Measurements from ENCODE around the gene PPP1R14C.
"Not testable (repeated sequence)": the region's sequence is repeated elsewhere in the genome, so short reads cannot be mapped to it uniquely, and the experiment has no call there.

Gene PPP1R14C

GRCh38 chr6:150236114-150236513 lies 93.3 kb downstream of the PPP1R14C start:
- DNase-seq (ENCODE audit: low spot score in 2 of 2), result no peak
- in situ Hi-C loops (cut with MboI; ENCODE audit: low sequenced_read_pairs), result no loop called here
- Histone ChIP-seq H3K27me3 (ENCODE audit: low read depth) (no peaks in the 10 kb centered on the region), H3K36me3 (replicated peaks) (no peaks in the 10 kb centered on the region), H3K4me1 (no peaks in the 10 kb centered on the region), H3K9me3 (no peaks in the 10 kb centered on the region), H3K4me3 (no peak overlapping the region)

- H3K36me3 ChIP-seq (replicated peaks), result no peaks in the 10 kb centered on the region
- no peaks in the 10 kb centered on the region for H3K4me1 ChIP-seq
- no peak overlapping the region for H3K4me3 ChIP-seq
- in situ Hi-C loops (cut with MboI; ENCODE audit: low sequenced_read_pairs), result no loop called here
- H3K27me3 ChIP-seq (ENCODE audit: low read depth), result no peaks in the 10 kb centered on the region
- H3K9me3 ChIP-seq, result no peaks in the 10 kb centered on the region
- no peak for DNase-seq (ENCODE audit: low spot score in 2 of 2)
Observed at GRCh38 chr6:150236544-150236943, 93.7 kb downstream of the PPP1R14C start.

GRCh38 chr6:150237626-150238025 lies 94.8 kb downstream of the PPP1R14C start:
- Histone ChIP-seq H3K36me3 (replicated peaks) (no peaks in the 10 kb centered on the region), H3K4me3 (no peak overlapping the region), H3K4me1 (no peaks in the 10 kb centered on the region), H3K9me3 (no peaks in the 10 kb centered on the region), H3K27me3 (ENCODE audit: low read depth) (no peaks in the 10 kb centered on the region)
- no peak for DNase-seq (ENCODE audit: low spot score in 2 of 2)
- in situ Hi-C loops (cut with MboI; ENCODE audit: low sequenced_read_pairs), result no loop called here

DNA sequence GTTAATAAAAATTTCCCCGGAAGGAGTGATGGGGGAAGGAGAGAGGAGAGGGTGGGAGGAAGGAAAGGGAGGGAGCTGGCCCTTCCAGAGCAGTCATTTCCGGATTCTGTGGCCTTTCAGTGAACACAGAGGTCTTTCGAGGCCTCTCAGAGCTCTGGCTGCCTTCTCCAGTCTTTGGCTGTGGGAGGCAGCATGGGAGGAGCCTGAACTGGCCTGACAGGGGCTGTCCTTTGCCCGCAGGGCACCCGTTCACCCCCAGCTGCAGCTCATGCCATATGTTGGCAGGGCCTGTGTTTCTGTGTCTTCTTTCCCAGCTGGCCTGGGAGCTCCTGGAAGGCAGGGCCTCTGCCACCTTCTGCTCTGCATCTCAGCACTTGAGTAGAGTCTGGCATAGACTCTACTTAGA lies 95.5 kb downstream of the PPP1R14C start:
- Histone ChIP-seq H3K36me3 (replicated peaks) (no peaks in the 10 kb centered on the region), H3K9me3 (no peaks in the 10 kb centered on the region; the same call in 1 of the 2 replicates), H3K4me3 (no peak overlapping the region), H3K27me3 (ENCODE audit: low read depth) (no peaks in the 10 kb centered on the region), H3K4me1 (no peaks in the 10 kb centered on the region)
- in situ Hi-C loops (cut with MboI; ENCODE audit: low sequenced_read_pairs), result no loop called here
- no peak for DNase-seq (ENCODE audit: low spot score in 2 of 2)

GRCh38 chr6:150238846-150239407 lies 96.1 kb downstream of the PPP1R14C start:
- Histone ChIP-seq H3K36me3 (replicated peaks) (no peaks in the 10 kb centered on the region), H3K27me3 (ENCODE audit: low read depth) (no peaks in the 10 kb centered on the region), H3K4me1 (no peaks in the 10 kb centered on the region), H3K9me3 (no peaks in the 10 kb centered on the region; the same call in 1 of the 2 replicates), H3K4me3 (no peak overlapping the region)
- DNase-seq (ENCODE audit: low spot score in 2 of 2), result no peak
- in situ Hi-C loops (cut with MboI; ENCODE audit: low sequenced_read_pairs), result no loop called here

- DNase-seq (ENCODE audit: low spot score in 2 of 2); H3K4me3 ChIP-seq; H3K4me1 ChIP-seq; H3K9me3 ChIP-seq; H3K27me3 ChIP-seq (ENCODE audit: low read depth); in situ Hi-C loops (cut with MboI; ENCODE audit: low sequenced_read_pairs); H3K36me3 ChIP-seq (replicated peaks): not testable (repeated sequence)
Observed at GRCh38 chr6:150241756-150242155, 98.9 kb downstream of the PPP1R14C start.

DNA sequence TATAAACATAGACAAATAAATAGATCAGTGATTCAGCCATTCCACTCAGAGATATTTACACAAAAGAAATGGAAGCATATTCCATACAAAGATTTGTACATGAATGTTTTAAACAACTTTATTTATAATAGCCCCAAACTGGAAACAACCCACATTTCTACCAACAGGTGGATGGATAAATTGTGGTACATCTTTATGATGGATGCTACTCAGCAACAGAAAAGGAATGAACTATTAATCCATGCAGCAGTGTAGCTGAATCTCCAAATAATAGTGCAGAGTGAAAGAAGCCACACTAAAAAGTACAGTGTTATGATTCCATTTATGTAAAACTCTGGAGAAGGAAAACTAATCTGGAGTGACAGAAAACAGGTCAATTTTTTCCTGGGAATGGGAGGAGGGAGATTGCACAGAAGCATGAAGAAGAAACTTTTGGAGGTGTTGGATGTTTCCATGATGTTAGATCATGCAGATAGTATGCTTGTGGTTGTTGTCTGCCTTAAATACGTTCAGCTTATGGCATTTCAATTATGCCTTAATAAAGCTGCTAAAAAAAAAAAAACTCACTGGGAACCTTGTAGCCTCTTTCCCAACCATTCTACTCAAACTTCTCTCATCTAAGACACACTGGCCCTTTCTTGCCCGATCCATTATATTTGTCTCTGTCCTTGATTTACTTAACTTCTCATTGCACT lies 100.9 kb downstream of the PPP1R14C start:
- H3K9me3 ChIP-seq, result no peaks in the 10 kb centered on the region; the same call in 1 of the 2 replicates
- in situ Hi-C loops (cut with MboI; ENCODE audit: low sequenced_read_pairs), result no loop called here

GRCh38 chr6:150245148-150245935 lies 102.5 kb downstream of the PPP1R14C start:
- Histone ChIP-seq H3K4me1 (no peaks in the 10 kb centered on the region), H3K4me3 (no peak overlapping the region), H3K9me3 (no peaks in the 10 kb centered on the region; the same call in 1 of the 2 replicates), H3K27me3 (ENCODE audit: low read depth) (no peaks in the 10 kb centered on the region), H3K36me3 (replicated peaks) (no peaks in the 10 kb centered on the region)
- in situ Hi-C loops (cut with MboI; ENCODE audit: low sequenced_read_pairs), result no loop called here
- DNase-seq (ENCODE audit: low spot score in 2 of 2), result no peak

More for the DNA sequence above, 100.9 kb downstream of the PPP1R14C start:
- no peak for DNase-seq (ENCODE audit: low spot score in 2 of 2)
- H3K4me3 ChIP-seq, result no peak overlapping the region
- no peaks in the 10 kb centered on the region for H3K36me3 ChIP-seq (replicated peaks)
- no peaks in the 10 kb centered on the region for H3K27me3 ChIP-seq (ENCODE audit: low read depth)
- no peaks in the 10 kb centered on the region for H3K4me1 ChIP-seq

- no peak for DNase-seq (ENCODE audit: low spot score in 2 of 2)
- in situ Hi-C loops (cut with MboI; ENCODE audit: low sequenced_read_pairs), result no loop called here
- H3K4me1 ChIP-seq, result no peaks in the 10 kb centered on the region
- H3K36me3 ChIP-seq (replicated peaks), result no peaks in the 10 kb centered on the region
- H3K9me3 ChIP-seq, result no peaks in the 10 kb centered on the region; the same call in 1 of the 2 replicates
- H3K4me3 ChIP-seq, result no peak overlapping the region
- H3K27me3 ChIP-seq (ENCODE audit: low read depth), result no peaks in the 10 kb centered on the region
Observed at GRCh38 chr6:150247803-150248202, 105.0 kb downstream of the PPP1R14C start.

- Histone ChIP-seq H3K4me3 (no peak overlapping the region), H3K27me3 (ENCODE audit: low read depth) (no peaks in the 10 kb centered on the region), H3K9me3 (no peaks in the 10 kb centered on the region; the same call in 1 of the 2 replicates), H3K36me3 (replicated peaks) (no peaks in the 10 kb centered on the region), H3K4me1 (no peaks in the 10 kb centered on the region)
- in situ Hi-C loops (cut with MboI; ENCODE audit: low sequenced_read_pairs), result no loop called here
- no peak for DNase-seq (ENCODE audit: low spot score in 2 of 2)
Observed at GRCh38 chr6:150248300-150248699, 105.5 kb downstream of the PPP1R14C start.

- Histone ChIP-seq H3K9me3 (no peaks in the 10 kb centered on the region), H3K27me3 (ENCODE audit: low read depth) (peaks cover 4% of the 10 kb centered on the region; the same call in 1 of the 2 replicates), H3K4me3 (no peak overlapping the region), H3K4me1 (no peaks in the 10 kb centered on the region), H3K36me3 (replicated peaks) (no peaks in the 10 kb centered on the region)
- DNase-seq (ENCODE audit: low spot score in 2 of 2), result no peak
- in situ Hi-C loops (cut with MboI; ENCODE audit: low sequenced_read_pairs), result no loop called here
Observed at GRCh38 chr6:150249261-150249660, 106.4 kb downstream of the PPP1R14C start.

DNA sequence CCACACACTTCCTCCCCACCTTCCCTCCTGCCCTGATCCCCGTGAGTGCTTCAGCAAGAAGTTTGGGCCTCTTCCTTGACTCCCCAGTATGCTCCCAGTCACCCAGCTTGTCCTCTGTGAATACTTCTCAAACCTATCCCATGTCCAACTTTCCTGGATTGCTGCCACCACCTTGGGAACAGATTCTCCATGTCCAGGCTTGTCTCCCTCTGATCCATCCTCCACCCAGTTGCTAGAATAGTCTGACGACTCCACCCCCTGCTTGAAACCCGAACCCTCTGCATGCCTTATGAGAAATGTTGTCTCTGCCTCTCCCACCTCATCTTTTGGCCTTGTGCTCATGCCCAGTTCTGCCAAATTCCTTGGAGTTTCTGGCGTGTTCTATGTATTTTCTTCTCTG lies 108.0 kb downstream of the PPP1R14C start:
- in situ Hi-C loops (cut with MboI; ENCODE audit: low sequenced_read_pairs), result no loop called here
- Histone ChIP-seq H3K9me3 (no peaks in the 10 kb centered on the region), H3K36me3 (replicated peaks) (no peaks in the 10 kb centered on the region), H3K4me1 (no peaks in the 10 kb centered on the region), H3K4me3 (no peak overlapping the region), H3K27me3 (ENCODE audit: low read depth) (peaks cover 7% of the 10 kb centered on the region; the same call in 1 of the 2 replicates)
- DNase-seq (ENCODE audit: low spot score in 2 of 2), result peak in 1 of 2 experiments; percentile 27

GRCh38 chr6:150251566-150252186 lies 108.8 kb downstream of the PPP1R14C start:
- peaks cover 8% of the 10 kb centered on the region; the same call in 1 of the 2 replicates for H3K27me3 ChIP-seq (ENCODE audit: low read depth)
- H3K9me3 ChIP-seq, result no peaks in the 10 kb centered on the region
- no peak for DNase-seq (ENCODE audit: low spot score in 2 of 2)
- no peak overlapping the region for H3K4me3 ChIP-seq
- H3K4me1 ChIP-seq, result no peaks in the 10 kb centered on the region
- no peaks in the 10 kb centered on the region for H3K36me3 ChIP-seq (replicated peaks)
- in situ Hi-C loops (cut with MboI; ENCODE audit: low sequenced_read_pairs), result no loop called here
